H1 (cell line): Measurements from ENCODE around the gene RELA. TPM values are rescaled to one million over a fixed set of nuclear protein-coding genes. Genes with fewer than 3 reads are reported as not detected.

Experiments
- CTCF ChIA-PET: fragments of 300-600 bp; sonication (Branson Sonifier 250); formaldehyde crosslinking; loops from one replicate; lab custom pipeline; 2021; ENCODE audit not compliant: partially characterized antibody; lab: Charles Lee
- POLR2A ChIA-PET: fragments of 300-600 bp; sonication (Branson Sonifier 250); formaldehyde crosslinking; loops from one replicate; lab custom pipeline; 2021; ENCODE audit warnings: inconsistent platforms; ENCODE audit not compliant: partially characterized antibody; lab: Charles Lee
- DNase-seq, 2 experiments: peaks; one replicate each; pipeline versions ENCODE4 v3.0.0 to v3.0.0-alpha.2; 2010 to 2022; ENCODE audit warnings: low spot score in 2 of 2, low read depth in 1 of 2, mixed read lengths in 1 of 2
- FAIRE-seq: peaks from 2 replicates; lab custom pipeline; 2011; peaks lifted over from hg19 to GRCh38; lab: Jason Lieb, UNC
- H2AFZ ChIP-seq: 2 replicates; pipeline ENCODE4 v1.8.1; 2012; ENCODE audit warnings: low read length, inconsistent platforms
- H2AK5ac ChIP-seq: 2 replicates; pipeline ENCODE4 v1.6.1; 2013; ENCODE audit warnings: low read depth, low read length
- H2BK120ac ChIP-seq: replicated peaks from 2 replicates; pipeline ENCODE3; 2013; ENCODE audit warnings: low read depth, low read length, inconsistent platforms
- H2BK12ac ChIP-seq: 2 replicates; pipeline ENCODE4 v1.6.1; 2013; ENCODE audit warnings: low read depth, low read length
- H2BK15ac ChIP-seq: 2 replicates; pipeline ENCODE4 v1.6.1; 2013; ENCODE audit warnings: low read length
- H2BK20ac ChIP-seq: 2 replicates; pipeline ENCODE4 v1.6.1; 2013; ENCODE audit warnings: low read length
- H2BK5ac ChIP-seq: 2 replicates; pipeline ENCODE4 v1.6.1; 2013; ENCODE audit warnings: low read depth, low read length
- H3K14ac ChIP-seq: 2 replicates; pipeline ENCODE4 v1.6.1; 2013; ENCODE audit warnings: inconsistent platforms; ENCODE audit not compliant: insufficient read length
- H3K18ac ChIP-seq: 2 replicates; pipeline ENCODE4 v1.6.1; 2013; ENCODE audit warnings: low read length; ENCODE audit errors: extremely low read depth
- H3K23ac ChIP-seq: 2 replicates; pipeline ENCODE4 v1.6.1; 2013; ENCODE audit warnings: inconsistent platforms; ENCODE audit not compliant: insufficient read length
- H3K23me2 ChIP-seq: 2 replicates; pipeline ENCODE4 v1.6.1; 2013; ENCODE audit warnings: low read depth, low read length
- H3K27ac ChIP-seq: 2 replicates; pipeline ENCODE4 v1.6.1; 2011; ENCODE audit warnings: low read depth, low read length, inconsistent platforms
- H3K27me3 ChIP-seq, 4 experiments: replicated peaks in 1 of 4; 1 replicate in 1 of 4; 2 replicates in 3 of 4; pipeline versions ENCODE4 v1.6.1 to v1.8.1; 2011 to 2013; ENCODE audit warnings: low read length in 3 of 4, mild to moderate bottlenecking in 3 of 4, inconsistent platforms in 2 of 4, mixed read lengths in 2 of 4, moderate library complexity in 1 of 4; ENCODE audit not compliant: control insufficient read depth in 3 of 4, insufficient read depth in 3 of 4; ENCODE audit errors: extremely low read depth in 1 of 4
- H3K36me3 ChIP-seq, 4 experiments: 2 replicates each; pipeline versions ENCODE4 v1.6.1 to v1.8.1; 2011 to 2013; ENCODE audit warnings: mild to moderate bottlenecking in 4 of 4, low read length in 3 of 4, moderate library complexity in 2 of 4, control low read depth in 1 of 4, inconsistent platforms in 1 of 4; ENCODE audit not compliant: insufficient read depth in 4 of 4, control insufficient read depth in 2 of 4
- H3K4ac ChIP-seq: replicated peaks from 2 replicates; pipeline ENCODE3; 2013; ENCODE audit warnings: low read length, low read depth, mixed read lengths, inconsistent platforms; ENCODE audit not compliant: insufficient read length
- H3K4me1 ChIP-seq, 4 experiments: replicated peaks in 1 of 4; 1 replicate in 1 of 4; 2 replicates in 3 of 4; pipeline versions ENCODE4 v1.6.1 to v1.8.1; 2011 to 2013; ENCODE audit warnings: low read length in 3 of 4, inconsistent platforms in 2 of 4, mixed read lengths in 1 of 4; ENCODE audit not compliant: insufficient read depth in 4 of 4, control insufficient read depth in 3 of 4
- H3K4me2 ChIP-seq, 2 experiments: 2 replicates each; pipeline versions ENCODE4 v1.6.1 to v1.8.1; 2011 to 2013; ENCODE audit warnings: low read depth in 2 of 2, low read length in 2 of 2, control low read depth in 1 of 2, inconsistent platforms in 1 of 2, mild to moderate bottlenecking in 1 of 2; ENCODE audit not compliant: insufficient read depth in 1 of 2
- H3K4me3 ChIP-seq, 4 experiments: fragments of 200-600, 300-600 bp in 1 of 4; sonication (generic), shearing (Covaris generic), sonication (Bioruptor Twin) in 1 of 4; 2 replicates each; pipeline versions ENCODE4 v1.5.1 to v1.8.1; 2011 to 2016; ENCODE audit warnings: low read length in 4 of 4, low read depth in 3 of 4, control low read depth in 2 of 4, inconsistent platforms in 2 of 4, mild to moderate bottlenecking in 2 of 4, mixed read lengths in 1 of 4, moderate library complexity in 1 of 4; ENCODE audit not compliant: insufficient read depth in 2 of 4; ENCODE audit errors: extremely low read depth in 1 of 4
- H3K56ac ChIP-seq: replicated peaks from 2 replicates; pipeline ENCODE3; 2013; ENCODE audit warnings: low read depth, mild to moderate bottlenecking, mixed read lengths, low read length, inconsistent platforms; ENCODE audit not compliant: insufficient read length
- H3K79me1 ChIP-seq: 2 replicates; pipeline ENCODE4 v1.6.1; 2013; ENCODE audit warnings: low read depth, low read length, control low read depth
- H3K79me2 ChIP-seq, 2 experiments: 2 replicates each; pipeline versions ENCODE4 v1.6.1 to v1.8.1; 2012 to 2013; ENCODE audit warnings: low read length in 2 of 2, mild to moderate bottlenecking in 2 of 2, inconsistent platforms in 1 of 2; ENCODE audit not compliant: insufficient read depth in 2 of 2, control insufficient read depth in 1 of 2
- H3K9ac ChIP-seq, 4 experiments: replicated peaks in 1 of 4; 1 replicate in 1 of 4; 2 replicates in 3 of 4; pipeline versions ENCODE4 v1.6.1 to v1.8.1; 2011 to 2013; ENCODE audit warnings: low read depth in 3 of 4, low read length in 3 of 4, control low read depth in 2 of 4, mild to moderate bottlenecking in 2 of 4, moderate library complexity in 2 of 4, inconsistent platforms in 1 of 4; ENCODE audit errors: extremely low read depth in 1 of 4
- H3K9me3 ChIP-seq, 2 experiments: 2 replicates each; pipeline versions ENCODE4 v1.6.1 to v1.8.1; 2012 to 2013; ENCODE audit warnings: mild to moderate bottlenecking in 2 of 2, moderate library complexity in 2 of 2, control low read depth in 1 of 2, inconsistent platforms in 1 of 2, low read depth in 1 of 2, low read length in 1 of 2, mixed read lengths in 1 of 2; ENCODE audit not compliant: insufficient read depth in 2 of 2
- H4K20me1 ChIP-seq, 2 experiments: replicated peaks in 1 of 2; 2 replicates each; pipeline versions ENCODE3 to v1.8.1; 2011 to 2013; ENCODE audit warnings: inconsistent platforms in 2 of 2, low read length in 2 of 2, mild to moderate bottlenecking in 1 of 2; ENCODE audit not compliant: insufficient read depth in 2 of 2, control insufficient read depth in 1 of 2
- H4K5ac ChIP-seq: 2 replicates; pipeline ENCODE4 v1.6.1; 2013; ENCODE audit warnings: low read length, low read depth, mixed read lengths, inconsistent platforms; ENCODE audit not compliant: insufficient read length
- H4K8ac ChIP-seq: 2 replicates; pipeline ENCODE4 v1.8.0; 2013; ENCODE audit warnings: mild to moderate bottlenecking, moderate library complexity, low read length, inconsistent platforms; ENCODE audit not compliant: insufficient read depth; ENCODE audit errors: extremely low read depth
- H4K91ac ChIP-seq: replicated peaks from 2 replicates; pipeline ENCODE3; 2013; ENCODE audit warnings: low read length, mixed read lengths, inconsistent platforms; ENCODE audit not compliant: insufficient read length
- ASH2L ChIP-seq: fragments of 200-600, 300-600 bp; sonication (generic); IDR thresholded peaks from one replicate; pipeline ENCODE4 v1.7.1; 2017; ENCODE audit warnings: low read length
- CBX5 ChIP-seq: fragments of 300-800, 300-1000 bp; sonication (generic); IDR thresholded peaks from 2 replicates; pipeline ENCODE4 v1.7.1; 2016; ENCODE audit warnings: antibody characterized with exemption, low read length, low read depth
- EP300 ChIP-seq, 2 experiments: IDR thresholded peaks; 1 replicate in 1 of 2; 2 replicates in 1 of 2; pipeline ENCODE4 v1.6.1; 2011 to 2012; ENCODE audit warnings: low read depth in 2 of 2, low read length in 2 of 2, mild to moderate bottlenecking in 2 of 2, borderline replicate concordance in 1 of 2, inconsistent platforms in 1 of 2, moderate library complexity in 1 of 2
- JUN ChIP-seq: IDR thresholded peaks from 2 replicates; pipeline ENCODE4 v1.6.1; 2011; ENCODE audit warnings: low read depth, mild to moderate bottlenecking, improper control_type of control experiment, low read length
- JUND ChIP-seq: IDR thresholded peaks from 2 replicates; pipeline ENCODE4 v1.6.1; 2011; ENCODE audit warnings: mild to moderate bottlenecking, improper control_type of control experiment, low read length
- KDM4A ChIP-seq: IDR thresholded peaks from one replicate; pipeline ENCODE4 v1.7.1; 2012; ENCODE audit warnings: low read depth, mild to moderate bottlenecking, moderate library complexity, low read length, inconsistent platforms; ENCODE audit not compliant: severe bottlenecking
- KDM5A ChIP-seq: fragments of 200-600 bp; IDR thresholded peaks from 2 replicates; pipeline ENCODE4 v1.7.1; 2012; ENCODE audit warnings: mild to moderate bottlenecking, low read length, inconsistent platforms, mixed read lengths
- NANOG ChIP-seq: IDR thresholded peaks from 2 replicates; pipeline ENCODE4 v1.6.1; 2011; ENCODE audit warnings: low read length, low read depth, mild to moderate bottlenecking, inconsistent platforms; ENCODE audit not compliant: insufficient read depth, poor library complexity, severe bottlenecking
- NRF1 ChIP-seq: IDR thresholded peaks from 2 replicates; pipeline ENCODE4 v1.6.1; 2011; ENCODE audit warnings: mild to moderate bottlenecking, low read depth, low read length, improper control_type of control experiment
- RFX5 ChIP-seq: IDR thresholded peaks from 2 replicates; pipeline ENCODE4 v1.6.1; 2011; ENCODE audit warnings: low read depth, low read length, improper control_type of control experiment, borderline replicate concordance
- SP1 ChIP-seq: IDR thresholded peaks from 2 replicates; pipeline ENCODE4 v1.6.1; 2011; ENCODE audit warnings: low read depth, low read length
- SP2 ChIP-seq: IDR thresholded peaks from 2 replicates; pipeline ENCODE4 v1.6.1; 2012; ENCODE audit warnings: mild to moderate bottlenecking, low read length, inconsistent platforms
- WGBS, 2 experiments: shearing (Covaris generic) in 1 of 2; methylation state at CpG; one replicate each; pipeline versions ENCODE4 v1.1.6 to v1.1.7; 2013 to 2015; ENCODE audit warnings: low lambda C conversion rate in 2 of 2, mixed read lengths in 2 of 2, inconsistent platforms in 1 of 2, low coverage in 1 of 2, missing lambda C conversion rate in 1 of 2; ENCODE audit not compliant: insufficient replicate concordance in 2 of 2, insufficient coverage in 1 of 2, insufficient read length in 1 of 2; ENCODE audit errors: extremely low coverage in 1 of 2, missing lambda C conversion rate in 1 of 2; 5-methylcytosine and 5-hydroxymethylcytosine counted together
- polyA plus RNA-seq, 7 experiments: library from polyadenylated mRNA; depleted of rRNA in 3 of 7; stranded (reverse) in 5 of 7; unstranded in 2 of 7; fragments of >200 nt in 5 of 7; fragments of 200-250 nt in 2 of 7; gene quantifications; 1 replicate in 5 of 7; 2 replicates in 1 of 7; 4 replicates in 1 of 7; pipeline versions ENCODE4 v1.2.1 to v1.2.3, GENCODE V29; 2011 to 2013; ENCODE audit warnings: missing spikeins in 2 of 7, mixed read lengths in 2 of 7
- total RNA-seq: library from RNA; stranded (reverse); fragmentation: NEBNext Ultra II Directional; extraction: Animal tissue kit (Norgen Biotek cat#: 25700); gene quantifications from 2 replicates; pipeline ENCODE4 v1.2.1, GENCODE V29; 2021

Gene RELA
- total and polyA plus RNA-seq, 2 of the 8 experiments (the other 6 are each of a cell fraction or from before 2014, with no cell fraction given), result 21.9 to 27.5 TPM

- no peak overlapping the region for H2BK15ac ChIP-seq
- no peak overlapping the region for H2AFZ ChIP-seq
- H3K18ac ChIP-seq, result no peak overlapping the region
- H2BK5ac ChIP-seq, result no peak overlapping the region
- no peak for FAIRE-seq
- no peak overlapping the region for H2AK5ac ChIP-seq
- no peak overlapping the region for H3K14ac ChIP-seq
- no peak overlapping the region for H4K8ac ChIP-seq
- H3K9me3 ChIP-seq, result 0 out of 4 replicates have a peak, but pooled peaks cover 0 to 8% of the 10 kb centered on the region in 2 experiments
- 77% methylated on average over 4 of the region's 4 CpGs; no CpG with 5 or more reads in 1 of the 2 experiments for WGBS, 2 experiments
- H4K20me1 ChIP-seq, result no peaks in the 10 kb centered on the region
- no peaks in the 10 kb centered on the region for H3K4me1 ChIP-seq
- no peaks in the 10 kb centered on the region for H3K79me1 ChIP-seq
- H3K79me2 ChIP-seq, result no peaks in the 10 kb centered on the region
- H2BK20ac ChIP-seq, result no peak overlapping the region
- H2BK120ac ChIP-seq, result no peak overlapping the region
- H3K4ac ChIP-seq, result no peak overlapping the region
- H3K27ac ChIP-seq, result no peak overlapping the region
- H3K27me3 ChIP-seq, result no peaks in the 10 kb centered on the region; a peak in 2 of 7 replicates
- no peak overlapping the region for H3K56ac ChIP-seq
- TF ChIP-seq EP300 (IDR thresholded peaks at IDR 0.05; ENCODE audit: borderline replicate concordance in 1 of 2, low read depth in 2 of 2, low read length in 2 of 2) (no peak), SP2 (no peak), SP1 (no peak), NANOG (no peak), JUN (no peak), JUND (no peak), NRF1 (no peak), KDM5A (no peak), KDM4A (no peak), RFX5 (no peak), CBX5 (no peak), ASH2L (no peak)
- H4K5ac ChIP-seq, result no peak overlapping the region
- H3K23me2 ChIP-seq, result no peaks in the 10 kb centered on the region
- H3K4me2 ChIP-seq, result no peak overlapping the region
- H3K23ac ChIP-seq, result no peak overlapping the region
- H3K4me3 ChIP-seq, result no peak overlapping the region
- no peak overlapping the region for H3K9ac ChIP-seq
- DNase-seq, result no peak
- no peak overlapping the region for H2BK12ac ChIP-seq
- H4K91ac ChIP-seq, result no peak overlapping the region
- POLR2A ChIA-PET, result interaction anchor here (0.6 to 2.8 kb wide), 3 partner anchors 15 to 156 kb away, joined by 3 to 12 read pairs (median 8); partner anchors contain the start of gene MUS81
- no peaks in the 10 kb centered on the region for H3K36me3 ChIP-seq
- CTCF ChIA-PET, result interaction anchor here (0.8 to 3.9 kb wide), 8 partner anchors 8 to 185 kb away, joined by 3 to 24 read pairs (median 4); partner anchors contain the start of genes AP5B1 and FIBP
Observed at GRCh38 chr11:65703846-65704245, 41.1 kb upstream of the RELA start.
